ENCODE measurements around the gene TMEFF2.
"Not testable (repeated sequence)": the region's sequence is repeated elsewhere in the genome, so short reads cannot be mapped to it uniquely, and the experiment has no call there.

Gene TMEFF2

GRCh38 chr2:192166946-192167345 lies 27.8 kb downstream of the TMEFF2 start:
- no peak for DNase-seq

- no peak for DNase-seq
Observed at GRCh38 chr2:192165842-192166241, 28.9 kb downstream of the TMEFF2 start.

- peak; percentile 11 for DNase-seq
Observed at GRCh38 chr2:192162392-192163042, 32.2 kb downstream of the TMEFF2 start.

GRCh38 chr2:192161656-192162290 lies 33.0 kb downstream of the TMEFF2 start:
- DNase-seq: no peak

- DNase-seq: no peak
Observed at GRCh38 chr2:192159736-192160135, 35.0 kb downstream of the TMEFF2 start.

GRCh38 chr2:192159208-192159607 lies 35.5 kb downstream of the TMEFF2 start:
- no peak for DNase-seq

- no peak for DNase-seq
Observed at GRCh38 chr2:192157776-192158175, 37.0 kb downstream of the TMEFF2 start.

- DNase-seq: no peak
Observed at GRCh38 chr2:192155511-192156118, 39.1 kb downstream of the TMEFF2 start.

- DNase-seq: no peak
Observed at GRCh38 chr2:192153561-192153960, 41.2 kb downstream of the TMEFF2 start.

- DNase-seq: no peak
Observed at GRCh38 chr2:192151853-192152252, 42.9 kb downstream of the TMEFF2 start.

- DNase-seq: no peak
Observed at GRCh38 chr2:192150166-192150565, 44.6 kb downstream of the TMEFF2 start.

- DNase-seq: no peak
Observed at GRCh38 chr2:192148620-192149321, 46.0 kb downstream of the TMEFF2 start.

- DNase-seq: no peak
Observed at GRCh38 chr2:192148241-192148619, 46.5 kb downstream of the TMEFF2 start.

- DNase-seq: no peak
Observed at GRCh38 chr2:192146069-192147015, 48.4 kb downstream of the TMEFF2 start.

GRCh38 chr2:192145496-192145895 lies 49.2 kb downstream of the TMEFF2 start:
- no peak for DNase-seq

- DNase-seq: no peak
Observed at GRCh38 chr2:192140236-192140839, 54.4 kb downstream of the TMEFF2 start.

GRCh38 chr2:192139813-192140212 lies 54.9 kb downstream of the TMEFF2 start:
- no peak for DNase-seq

GRCh38 chr2:192137451-192137850 lies 57.3 kb downstream of the TMEFF2 start:
- no peak for DNase-seq

- DNase-seq: not testable (repeated sequence)
Observed at GRCh38 chr2:192132604-192133003, 62.1 kb downstream of the TMEFF2 start.

GRCh38 chr2:192130312-192130711 lies 64.4 kb downstream of the TMEFF2 start:
- DNase-seq: not testable (repeated sequence)

- no peak for DNase-seq
Observed at GRCh38 chr2:192128655-192129054, 66.1 kb downstream of the TMEFF2 start.

- DNase-seq: no peak
Observed at GRCh38 chr2:192127434-192127833, 67.3 kb downstream of the TMEFF2 start.
